NCI-H1048 (cell line): ENCODE results near the gene CCDC83.
"Not testable (repeated sequence)": the region's sequence is repeated elsewhere in the genome, so short reads cannot be mapped to it uniquely, and the experiment has no call there.

Experiments used
- DNase-seq: peaks from one replicate; lab custom pipeline; 2025; lab: John Stamatoyannopoulos, UW

CCDC83 gene

GRCh38 chr11:85889108-85889507 lies 33.9 kb downstream of the CCDC83 start:
- no peak for DNase-seq

- no peak for DNase-seq
Measured at GRCh38 chr11:85889676-85890579, 34.7 kb downstream of the CCDC83 start.

GRCh38 chr11:85893395-85893794 lies 38.2 kb downstream of the CCDC83 start:
- no peak for DNase-seq

DNA sequence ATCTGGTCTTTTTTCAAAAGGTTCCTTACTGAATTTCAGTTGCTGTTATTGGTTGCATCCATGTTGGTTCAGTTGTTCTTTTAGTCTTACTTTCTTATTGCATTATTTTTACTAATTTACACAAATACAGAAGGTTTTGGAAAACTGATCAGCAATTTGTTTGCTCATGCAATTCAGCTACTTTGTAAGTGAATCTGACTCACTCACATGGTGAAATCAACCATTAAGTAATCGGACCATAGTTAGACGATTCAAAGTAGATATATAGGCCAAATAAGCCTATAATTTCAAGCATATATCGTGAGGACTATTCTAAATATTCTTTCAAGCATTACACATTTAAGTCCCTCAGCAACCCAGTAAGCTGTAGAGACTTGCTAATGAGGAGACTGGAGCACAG lies 41.7 kb downstream of the CCDC83 start:
- no peak for DNase-seq

GRCh38 chr11:85898456-85898855 lies 43.3 kb downstream of the CCDC83 start:
- no peak for DNase-seq

DNA sequence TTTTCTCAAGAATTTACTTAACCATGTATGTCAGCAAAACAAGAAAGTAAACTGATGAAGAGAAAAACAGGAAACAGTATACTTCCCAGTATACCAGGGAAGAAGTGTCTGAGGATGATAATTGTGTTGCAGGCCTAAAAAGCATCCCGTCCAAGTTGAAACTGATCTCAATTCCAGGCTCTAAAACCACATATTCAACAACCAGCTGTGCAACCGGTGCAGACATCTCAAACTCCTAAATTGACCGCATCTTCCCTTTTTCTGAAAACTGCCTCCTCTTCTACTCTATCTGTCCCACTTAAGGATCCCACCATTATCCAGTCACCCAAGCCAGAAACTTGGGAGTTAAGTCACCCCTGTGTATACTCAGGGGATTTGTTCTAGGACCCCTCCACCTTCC lies 47.2 kb downstream of the CCDC83 start:
- no peak for DNase-seq

DNA sequence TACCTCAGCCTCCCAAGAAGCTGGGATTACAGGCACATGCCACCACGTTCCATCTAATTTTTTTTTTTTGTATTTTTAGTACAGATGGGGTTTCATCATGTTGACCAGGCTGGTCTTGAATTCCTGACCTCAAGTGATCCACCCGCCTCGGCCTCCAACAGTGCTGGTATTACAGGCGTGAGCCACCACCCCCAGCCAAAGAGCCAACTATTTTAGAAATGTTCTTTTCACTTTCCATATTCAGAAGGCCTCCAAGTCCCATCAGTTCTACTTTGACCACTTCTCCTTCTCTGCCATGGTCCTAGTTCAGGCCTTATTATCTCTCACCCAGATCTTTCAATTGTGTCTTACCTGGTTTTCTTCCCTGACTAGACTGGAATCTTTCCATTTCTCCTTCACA lies 48.2 kb downstream of the CCDC83 start:
- no peak for DNase-seq

GRCh38 chr11:85903811-85904210 lies 48.6 kb downstream of the CCDC83 start:
- DNase-seq, result no peak

DNA sequence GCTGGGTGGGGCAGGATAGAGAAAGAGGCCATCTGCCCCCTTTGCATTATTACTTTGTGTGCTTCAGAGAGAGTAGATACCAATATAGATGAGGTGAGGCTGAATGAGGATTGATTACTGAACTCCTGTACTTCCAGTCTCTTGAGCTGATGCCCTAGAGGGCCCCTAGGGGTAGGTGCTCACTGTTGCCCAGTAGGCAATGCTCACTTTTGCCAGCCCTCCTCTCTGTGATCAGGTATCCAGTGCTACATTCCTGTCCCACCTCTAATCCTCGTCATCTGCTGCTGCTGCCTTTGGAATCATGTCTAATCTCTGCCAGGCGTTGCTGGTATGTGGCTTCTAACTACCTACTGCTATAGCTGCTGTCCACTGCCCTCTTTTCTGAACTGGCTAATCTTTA lies 57.2 kb downstream of the CCDC83 start:
- no peak for DNase-seq

DNA sequence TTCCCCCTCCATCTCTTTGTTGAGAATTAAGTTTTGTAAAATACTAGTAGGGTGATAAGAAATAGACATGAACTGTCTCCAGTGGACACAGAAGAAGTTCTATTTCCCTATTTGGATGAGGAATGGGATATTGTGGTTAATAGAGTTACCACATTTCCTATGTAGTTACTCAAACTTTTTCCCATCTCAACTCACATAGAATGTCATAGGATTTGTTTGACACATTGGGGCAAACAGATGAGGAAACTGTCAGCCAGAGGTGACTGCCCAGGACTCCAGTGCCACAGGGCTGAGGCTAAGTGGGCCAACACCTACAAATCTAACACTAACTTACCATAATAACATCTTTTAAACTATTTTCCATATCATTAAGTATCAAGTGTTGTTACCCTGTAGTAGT lies 58.3 kb downstream of the CCDC83 start:
- no peak for DNase-seq

DNA sequence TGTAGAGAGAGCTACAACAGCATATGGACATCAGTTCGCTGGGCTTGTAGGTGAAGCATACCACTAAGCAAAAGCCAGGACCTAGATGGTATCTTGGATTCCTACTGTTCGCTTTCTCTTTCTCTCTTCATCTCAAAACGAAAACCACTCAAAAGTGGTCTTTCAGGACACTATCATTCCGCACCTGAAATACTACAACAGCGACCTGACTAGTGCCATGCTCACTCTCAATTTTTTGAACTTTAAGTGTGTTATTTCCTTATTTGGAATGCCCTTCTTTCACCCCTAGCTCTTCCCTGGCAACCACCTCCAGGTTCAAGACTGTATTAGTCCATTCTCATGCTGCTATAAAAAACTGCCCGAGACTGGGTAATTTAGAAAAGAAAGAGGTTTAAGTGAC lies 59.2 kb downstream of the CCDC83 start:
- DNase-seq, result no peak

DNA sequence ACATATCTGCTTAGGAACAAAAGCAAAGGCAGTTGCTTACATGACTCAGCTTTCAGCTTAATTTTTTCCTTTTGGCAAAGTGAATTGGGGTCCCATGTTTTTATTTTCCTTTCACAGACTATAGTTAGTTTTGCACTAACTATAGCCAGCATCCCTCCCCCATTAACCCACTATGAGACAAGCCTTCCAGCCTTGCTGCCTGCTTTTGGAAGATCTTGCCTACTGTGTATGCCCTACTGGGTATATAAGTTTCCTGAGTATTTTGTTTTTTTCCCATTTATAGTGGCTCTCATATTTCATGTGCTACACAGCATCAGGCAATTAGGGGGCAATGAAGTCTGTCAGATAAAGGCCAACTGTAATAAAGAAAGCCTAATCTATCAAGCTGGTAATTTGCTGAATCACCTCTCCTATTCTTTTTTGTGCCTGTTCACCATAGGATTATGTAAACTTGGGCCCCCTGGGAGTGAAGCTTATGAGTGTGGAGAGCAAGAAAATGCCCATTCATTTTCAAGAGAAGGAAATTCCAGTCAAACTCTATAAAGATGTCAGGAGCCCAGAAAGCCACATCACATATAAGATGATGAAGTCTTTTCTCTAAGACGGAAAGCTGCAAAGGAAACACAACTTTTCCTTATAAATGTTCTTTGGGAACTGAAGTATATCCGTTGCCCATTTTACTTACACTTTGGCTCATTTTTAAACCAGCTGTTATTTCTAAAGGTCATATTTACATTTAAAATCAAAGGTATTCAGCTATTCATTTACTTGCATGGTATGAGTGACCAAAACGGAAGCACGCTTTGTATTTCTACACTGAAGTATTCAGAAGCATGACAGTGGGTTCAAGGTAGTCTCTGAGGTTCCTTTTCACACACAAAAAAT lies 64.0 kb downstream of the CCDC83 start:
- DNase-seq, result no peak

- no peak for DNase-seq
Measured at GRCh38 chr11:85922367-85922766, 67.2 kb downstream of the CCDC83 start.

GRCh38 chr11:85923455-85923854 lies 68.3 kb downstream of the CCDC83 start:
- DNase-seq, result no peak

DNA sequence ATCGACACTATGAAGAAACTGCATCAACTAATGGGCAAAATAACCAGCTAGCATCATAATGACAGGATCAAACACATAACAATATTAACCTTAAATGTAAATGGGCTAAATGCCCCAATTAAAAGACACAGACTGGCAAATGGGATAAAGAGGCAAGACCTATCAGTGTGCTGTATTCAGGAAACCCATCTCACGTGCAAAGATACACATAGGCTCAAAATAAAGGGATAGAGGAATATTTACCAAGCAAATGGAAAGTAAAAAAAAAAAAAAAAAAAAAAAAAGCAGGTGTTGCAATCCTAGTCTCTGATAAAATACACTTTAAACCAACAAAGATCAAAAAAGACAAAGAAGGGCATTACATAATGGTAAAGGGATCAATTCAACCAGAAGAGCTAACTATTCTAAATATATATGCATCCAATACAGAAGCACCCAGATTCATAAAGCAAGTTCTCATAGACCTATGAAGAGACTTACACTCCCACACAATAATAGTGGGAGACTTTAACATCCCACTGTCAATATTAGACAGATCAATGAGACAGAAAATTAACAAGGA lies 71.6 kb downstream of the CCDC83 start:
- not testable (repeated sequence) for DNase-seq

DNA sequence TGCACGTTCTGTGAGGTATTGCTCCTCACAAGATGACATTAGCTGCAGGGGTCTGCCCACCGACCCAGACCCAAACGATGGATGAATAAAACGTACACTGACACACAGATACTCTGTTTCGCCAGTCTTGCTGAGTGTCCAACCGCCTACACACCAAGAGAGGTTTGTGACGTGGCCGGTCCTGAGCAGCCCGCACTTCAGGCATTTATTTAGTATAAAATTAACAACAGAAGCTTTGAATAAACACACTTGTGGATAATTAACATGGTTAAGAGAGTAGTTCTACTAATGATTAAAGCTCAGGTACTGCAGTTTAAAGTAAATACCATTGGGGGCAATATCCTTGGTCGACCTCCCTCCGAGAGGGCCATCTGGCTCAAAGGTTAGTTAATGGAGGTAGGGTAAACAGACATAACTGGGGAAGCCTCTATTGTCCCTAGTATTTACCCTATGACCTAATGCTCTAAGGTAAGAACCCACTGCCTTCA lies 75.7 kb downstream of the CCDC83 start:
- DNase-seq, result no peak

DNA sequence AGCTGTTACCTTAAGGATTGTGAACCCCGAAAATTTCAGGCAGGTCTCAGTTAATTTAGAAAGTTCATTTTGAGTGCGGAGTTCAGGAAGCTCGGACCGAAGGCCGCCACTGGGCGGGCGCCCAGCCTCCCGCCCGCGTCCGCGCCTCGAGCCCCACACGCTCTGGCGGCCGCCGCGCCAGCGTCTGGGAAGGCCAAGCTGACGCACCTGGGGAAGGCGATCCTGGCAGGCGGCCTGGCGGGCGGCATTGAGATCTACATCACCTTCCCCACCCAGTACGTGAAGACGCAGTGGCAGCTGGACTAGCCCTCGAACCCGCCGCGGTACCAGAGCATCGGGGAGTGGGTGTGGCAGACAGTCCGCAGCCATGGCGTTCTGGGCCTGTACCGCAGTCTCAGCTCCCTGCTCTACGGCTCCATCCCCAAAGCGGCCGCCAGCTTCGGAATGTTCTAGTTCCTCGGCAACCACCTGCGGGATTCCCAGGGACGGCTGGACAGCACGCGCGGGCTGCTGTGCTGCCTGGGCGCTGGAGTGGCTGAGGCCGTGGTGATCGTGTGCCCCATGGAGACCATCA lies 79.5 kb downstream of the CCDC83 start:
- DNase-seq, result no peak

DNA sequence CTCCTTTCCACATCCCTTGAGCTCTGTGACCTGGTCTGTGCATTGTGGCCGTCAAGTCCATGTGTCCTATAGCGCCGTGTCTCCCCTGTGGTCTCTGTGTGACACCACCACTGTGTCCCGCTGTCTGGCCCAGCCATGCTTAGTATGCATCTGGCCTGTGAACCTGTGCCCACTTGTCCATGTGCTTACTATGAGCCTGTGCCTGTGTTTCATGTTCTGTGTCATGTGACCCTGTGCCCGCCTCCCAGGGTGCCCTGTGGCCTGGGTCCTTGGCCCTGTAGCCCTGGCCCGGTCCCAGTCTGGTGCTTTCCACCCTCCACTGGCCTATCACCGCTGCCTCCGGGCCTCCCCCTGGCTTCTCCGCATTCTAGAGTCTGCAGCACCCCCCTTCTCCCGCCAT lies 80.6 kb downstream of the CCDC83 start:
- no peak for DNase-seq

DNA sequence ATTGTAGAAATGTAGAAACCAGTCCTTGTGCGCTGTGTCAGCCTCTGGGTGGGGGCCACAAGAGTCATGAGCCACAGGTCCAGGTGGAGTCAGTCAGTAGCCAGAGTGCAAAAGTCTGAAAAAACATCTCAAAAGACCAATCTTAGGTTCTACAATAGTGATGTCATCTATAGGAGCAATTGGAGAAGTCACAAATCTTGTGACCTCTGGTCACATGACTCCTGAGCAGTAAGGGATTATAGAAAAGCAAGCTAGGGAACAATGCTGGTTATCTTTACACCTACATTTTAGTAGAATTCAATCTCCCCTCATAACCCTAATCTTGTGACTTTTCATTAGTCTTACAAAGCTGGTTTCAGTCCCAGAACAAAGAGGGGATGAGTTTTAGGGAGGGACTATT lies 82.7 kb downstream of the CCDC83 start:
- DNase-seq, result no peak

GRCh38 chr11:85939099-85940015 lies 84.2 kb downstream of the CCDC83 start:
- DNase-seq, result no peak

GRCh38 chr11:85941380-85941973 lies 86.3 kb downstream of the CCDC83 start:
- no peak for DNase-seq
